GM18909 (cell line): ENCODE results near the gene LCNL1.
A peak's percentile ranks its signal among the peaks of the same experiment; 100 is the strongest.
"Not testable (repeated sequence)": the region's sequence is repeated elsewhere in the genome, so short reads cannot be mapped to it uniquely, and the experiment has no call there.

Source experiments
- ATAC-seq: cut with Tn5 transposase; IDR thresholded peaks from one replicate; pipeline ENCODE4 v1.9.1; 2021; ENCODE audit warnings: mild to moderate bottlenecking; ENCODE audit not compliant: unreplicated experiment, poor library complexity

LCNL1 gene

DNA sequence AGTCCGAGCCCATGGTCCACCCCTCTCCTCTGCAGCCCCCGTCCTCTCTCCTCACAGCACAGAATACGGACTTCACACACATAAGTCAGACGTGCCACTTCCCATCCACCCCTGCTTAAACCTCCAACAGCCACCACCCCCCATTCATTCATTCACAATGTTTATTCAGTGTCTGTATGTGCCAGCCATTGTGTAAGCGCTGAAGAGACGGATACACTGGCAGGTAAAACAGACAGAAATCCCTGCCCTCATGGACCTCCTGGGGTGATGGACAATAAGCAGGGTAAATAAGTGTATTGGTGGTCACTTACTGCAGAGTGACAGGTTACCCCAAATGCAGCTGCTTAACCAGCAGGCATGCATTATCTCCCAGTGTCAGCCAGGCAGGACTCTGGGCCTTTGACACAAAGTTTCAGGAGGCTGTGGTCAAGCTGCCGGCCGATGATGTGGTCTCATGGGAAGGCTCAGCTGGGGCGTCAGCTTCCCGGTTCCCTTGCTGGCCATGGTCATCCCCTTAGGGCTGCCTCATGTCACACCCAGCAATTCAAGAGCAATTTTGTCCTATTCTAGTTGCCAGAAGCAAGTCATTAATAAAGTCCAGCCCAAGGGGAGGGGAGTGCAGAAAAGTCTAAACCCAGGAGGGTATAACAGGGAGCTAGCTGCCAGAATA, 7.6 kb downstream of the LCNL1 start:
- no peak for ATAC-seq

DNA sequence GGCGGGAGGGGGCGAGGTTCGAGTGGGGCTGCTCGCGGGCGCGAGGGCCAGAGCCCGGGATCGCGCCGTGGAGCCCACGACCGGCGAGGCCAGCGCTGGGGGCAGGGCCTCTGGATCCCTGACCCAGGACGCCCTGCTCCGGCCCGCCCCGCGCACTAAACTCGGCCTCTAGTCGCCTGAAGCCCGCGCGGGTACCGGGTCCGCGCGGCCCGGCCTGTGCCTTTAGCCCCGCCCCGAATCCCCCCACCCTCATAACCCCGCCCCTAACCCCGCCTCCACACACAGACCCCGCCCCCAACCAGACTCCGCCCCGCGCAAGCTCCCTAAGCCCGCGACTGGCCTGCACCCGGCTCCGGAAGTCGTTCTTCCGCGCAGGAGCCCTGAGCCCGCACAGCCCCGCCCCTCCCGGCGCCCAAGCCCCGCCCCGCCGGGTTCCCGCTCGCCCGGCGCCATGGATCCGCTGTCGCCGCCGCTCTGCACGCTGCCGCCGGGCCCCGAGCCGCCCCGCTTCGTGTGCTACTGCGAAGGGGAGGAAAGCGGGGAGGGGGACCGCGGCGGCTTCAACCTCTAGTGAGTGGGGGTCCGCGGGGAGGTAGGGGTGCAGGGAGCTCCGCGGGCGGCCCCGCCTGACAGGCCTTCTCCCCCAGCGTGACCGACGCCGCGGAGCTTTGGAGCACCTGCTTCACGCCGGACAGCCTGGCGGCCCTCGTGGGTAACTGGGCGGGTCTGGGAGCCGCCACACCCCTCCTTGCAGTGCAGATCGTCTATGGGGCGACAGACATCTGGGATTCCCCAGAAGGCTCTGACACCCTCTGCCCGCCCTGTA, 9.4 kb downstream of the LCNL1 start, which contains the start of gene PAXX:
PAXX (plus strand) TSS at position 430 of the 826 bp plus-strand sequence; CDS start at position 452, 22 bp downstream.
- peak; percentile 80 for ATAC-seq

DNA sequence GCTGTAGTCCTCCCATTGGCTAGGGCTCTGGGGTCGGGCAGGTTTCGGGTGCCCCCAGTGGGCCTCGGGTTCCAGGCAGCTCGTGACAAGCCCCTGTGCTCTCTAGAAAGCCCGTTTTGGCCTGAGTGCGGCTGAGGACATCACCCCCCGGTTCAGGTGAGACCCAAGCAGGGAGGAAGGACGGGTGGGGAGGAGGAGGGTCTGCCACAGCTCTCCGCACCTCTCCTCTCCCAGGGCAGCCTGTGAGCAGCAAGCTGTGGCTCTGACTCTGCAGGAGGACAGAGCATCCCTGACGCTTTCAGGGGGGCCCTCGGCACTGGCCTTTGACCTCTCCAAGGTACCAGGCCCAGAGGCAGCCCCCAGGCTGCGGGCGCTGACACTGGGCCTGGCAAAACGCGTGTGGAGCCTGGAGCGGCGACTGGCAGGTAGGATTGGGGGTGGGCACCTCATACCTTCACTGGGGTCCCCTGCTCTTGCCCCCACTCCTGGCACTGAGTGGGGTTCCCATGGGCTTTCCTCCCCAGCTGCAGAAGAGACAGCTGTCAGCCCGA, 10.1 kb downstream of the LCNL1 start:
- no peak for ATAC-seq

DNA sequence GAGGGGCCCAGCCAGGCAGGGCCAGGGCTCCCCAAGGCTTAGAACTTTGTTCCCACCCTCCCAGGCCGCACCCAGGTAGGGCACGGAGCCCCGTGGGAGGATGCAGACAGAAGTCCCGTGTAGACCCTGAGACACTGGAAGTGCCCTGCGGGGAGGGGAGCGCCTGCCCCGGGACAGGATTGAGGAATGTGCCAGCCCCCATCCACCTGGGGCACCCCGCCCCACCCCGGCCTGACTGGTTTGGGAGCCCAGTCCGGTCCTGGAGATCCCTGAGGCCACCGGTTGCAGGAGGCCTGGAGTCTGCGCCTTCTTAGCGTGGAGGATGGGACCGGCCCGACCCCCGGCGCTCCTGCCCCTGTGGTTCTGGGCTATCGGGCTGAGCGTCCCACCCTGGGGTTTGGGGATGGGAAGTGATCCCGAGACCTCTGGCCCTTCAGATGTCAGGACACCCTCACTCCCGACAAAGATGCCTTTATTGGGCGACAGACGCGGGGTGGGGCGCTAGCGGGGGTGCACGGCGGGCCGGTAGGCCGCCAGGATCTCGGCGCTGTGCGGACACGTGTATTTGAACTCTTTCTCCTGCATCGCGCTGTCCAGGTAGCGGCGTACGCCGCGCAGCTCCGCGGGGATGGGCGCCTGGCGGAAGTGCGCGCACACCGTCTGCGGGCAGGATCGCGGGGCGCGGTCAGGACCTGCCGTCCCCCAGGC, 11.5 kb downstream of the LCNL1 start:
- no peak for ATAC-seq

DNA sequence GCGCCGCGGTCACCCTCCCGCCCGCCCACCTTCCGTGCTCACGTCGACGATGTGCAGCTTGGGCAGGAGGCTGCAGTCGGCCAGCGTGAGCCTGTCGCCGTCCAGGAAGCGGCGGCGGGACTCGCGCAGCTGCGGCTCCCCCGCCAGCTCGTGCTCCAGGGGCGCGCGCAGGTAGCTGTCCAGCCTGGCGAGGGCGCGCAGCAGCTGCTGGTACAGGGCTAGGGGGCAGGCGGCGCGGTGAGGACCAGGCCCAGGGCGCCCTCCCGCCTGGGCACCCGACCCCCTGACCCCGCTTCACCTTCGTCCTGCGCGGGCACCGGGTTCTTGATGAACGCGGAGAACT, 12.1 kb downstream of the LCNL1 start:
- ATAC-seq = no peak

DNA sequence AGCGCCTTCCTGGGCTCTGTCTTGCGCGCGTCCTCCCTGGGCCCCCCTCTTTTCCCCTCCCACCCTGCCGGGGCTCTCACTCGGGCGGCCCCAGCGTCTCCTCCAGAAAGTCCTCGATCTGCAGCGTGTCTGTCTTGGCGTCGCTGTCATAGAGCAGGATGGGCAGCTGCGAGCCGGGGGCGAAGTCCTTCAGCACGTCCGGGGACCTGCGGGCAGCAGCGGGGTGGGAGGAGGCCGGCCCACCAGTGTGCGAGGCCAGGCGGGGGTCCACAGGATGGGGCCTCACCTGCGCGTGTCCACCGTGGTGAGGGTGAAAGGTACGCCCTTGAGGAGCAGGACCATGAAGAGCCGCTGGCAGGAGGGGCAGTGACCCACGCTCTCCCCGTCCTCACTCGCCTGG, 12.6 kb downstream of the LCNL1 start:
- ATAC-seq = no peak

DNA sequence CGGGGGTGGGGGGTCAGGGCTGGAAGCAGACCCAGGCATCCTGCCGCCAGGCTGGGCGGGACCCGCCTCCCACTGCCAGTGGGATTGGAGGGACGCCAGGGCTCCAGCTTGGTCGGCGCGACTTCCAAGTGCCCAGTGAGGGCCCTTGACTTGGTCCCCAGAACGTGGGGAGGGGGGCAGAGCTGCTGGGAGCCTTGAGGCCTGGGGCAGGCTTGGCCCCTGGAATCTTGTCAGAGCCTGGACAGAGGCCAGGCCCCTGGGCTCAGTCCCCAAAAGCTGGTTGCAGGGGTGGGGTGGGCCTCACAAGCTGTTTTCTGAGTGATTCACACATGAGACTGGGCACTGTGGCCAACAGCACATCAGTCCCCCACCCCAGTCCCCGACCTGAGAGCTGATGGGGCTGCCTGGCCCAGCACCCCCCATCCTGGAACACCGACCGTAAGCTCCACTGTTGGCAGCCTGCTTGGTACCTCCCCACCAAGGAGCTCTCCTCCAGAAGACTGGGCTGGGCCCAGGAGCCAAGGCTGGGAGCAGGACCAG, 13.0 kb downstream of the LCNL1 start:
- ATAC-seq = no peak

DNA sequence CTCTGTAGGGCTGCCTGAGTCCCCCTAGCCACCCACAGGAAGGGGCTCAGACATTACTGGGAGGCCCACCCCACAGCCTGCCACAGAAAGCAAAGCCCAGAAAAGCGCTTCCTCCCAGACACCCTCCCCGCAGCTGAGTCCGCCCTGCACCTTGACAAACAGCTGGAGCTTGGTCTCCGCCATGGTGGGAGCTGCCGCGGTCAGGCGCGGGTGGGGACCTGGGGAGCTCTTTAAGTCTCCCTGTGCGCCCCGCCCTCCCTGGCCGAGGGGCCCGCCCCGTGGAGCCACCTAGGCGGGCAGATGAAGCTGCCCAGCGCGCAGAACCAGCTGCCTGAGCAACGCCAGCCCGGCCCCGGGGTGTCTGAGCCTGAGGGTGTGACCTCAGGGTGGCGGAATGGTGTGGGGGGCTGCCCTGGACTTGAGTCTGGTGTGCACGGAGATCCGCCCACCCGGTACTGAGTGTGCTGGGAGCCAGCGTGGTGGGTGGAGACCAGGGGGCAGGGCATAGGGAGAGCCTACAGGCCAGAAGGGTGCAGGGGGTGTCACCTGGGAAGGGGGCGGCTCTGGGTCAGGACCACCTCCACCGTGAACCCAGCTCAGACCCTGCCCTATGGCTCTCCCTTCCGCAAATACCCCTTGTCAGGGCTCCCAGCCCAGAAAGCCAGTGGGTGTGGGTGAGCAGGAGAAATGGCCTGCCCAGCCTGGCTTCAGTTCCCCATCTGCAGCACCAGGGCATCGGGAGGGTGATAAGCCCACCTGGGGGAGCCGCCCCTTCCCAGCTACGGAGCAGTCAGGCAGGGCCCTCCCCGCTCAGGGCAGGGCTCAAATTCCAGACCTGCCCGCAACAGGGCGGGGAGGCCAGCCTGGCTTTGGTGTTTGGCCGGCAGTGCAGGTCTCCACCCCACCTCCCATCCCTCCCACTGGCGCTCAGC, 13.8 kb downstream of the LCNL1 start, which contains the start of gene CLIC3:
CLIC3 (minus strand) TSS at position 208 of the 932 bp plus-strand sequence; CDS start at position 183, 25 bp downstream.
- no peak for ATAC-seq

DNA sequence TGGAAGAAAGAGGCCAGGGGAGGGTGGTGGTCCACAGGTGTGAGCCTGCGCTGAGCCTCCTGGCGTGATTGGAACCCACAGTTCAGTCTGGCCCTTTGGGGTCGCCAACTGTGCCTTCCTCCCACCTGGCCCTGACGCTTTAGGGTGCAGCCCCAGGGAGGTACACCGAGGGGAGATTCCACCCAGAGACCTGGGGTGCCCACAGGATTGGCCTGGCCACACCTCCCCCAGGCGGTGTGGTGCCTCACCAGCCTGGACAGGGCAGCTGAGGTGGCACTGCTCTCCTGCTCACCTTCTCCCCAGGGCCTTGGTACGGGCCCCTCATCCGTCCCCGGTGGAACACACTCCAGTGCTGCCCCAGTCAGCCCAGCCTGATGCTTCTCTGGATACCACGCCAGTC, 14.6 kb downstream of the LCNL1 start:
- no peak for ATAC-seq

DNA sequence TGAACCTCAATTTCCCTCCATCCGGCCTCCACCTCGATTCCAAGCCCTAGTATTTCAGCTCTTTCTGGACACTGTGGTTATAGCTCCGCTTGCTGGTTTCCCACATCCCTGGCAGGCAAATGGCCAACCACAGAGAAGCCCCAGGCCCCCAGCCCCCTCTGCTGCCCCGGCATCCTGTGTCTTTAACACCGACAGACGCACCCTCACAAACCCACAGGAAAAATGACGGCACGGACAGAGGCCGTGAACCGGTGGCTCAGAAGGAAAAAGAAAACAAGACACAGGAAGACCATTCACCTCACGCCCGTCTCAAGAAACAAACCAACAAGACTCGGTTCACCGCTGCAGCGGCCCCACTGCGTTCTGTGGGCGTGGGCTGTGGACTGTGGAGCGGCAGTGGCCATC, 15.0 kb downstream of the LCNL1 start:
- no peak for ATAC-seq

DNA sequence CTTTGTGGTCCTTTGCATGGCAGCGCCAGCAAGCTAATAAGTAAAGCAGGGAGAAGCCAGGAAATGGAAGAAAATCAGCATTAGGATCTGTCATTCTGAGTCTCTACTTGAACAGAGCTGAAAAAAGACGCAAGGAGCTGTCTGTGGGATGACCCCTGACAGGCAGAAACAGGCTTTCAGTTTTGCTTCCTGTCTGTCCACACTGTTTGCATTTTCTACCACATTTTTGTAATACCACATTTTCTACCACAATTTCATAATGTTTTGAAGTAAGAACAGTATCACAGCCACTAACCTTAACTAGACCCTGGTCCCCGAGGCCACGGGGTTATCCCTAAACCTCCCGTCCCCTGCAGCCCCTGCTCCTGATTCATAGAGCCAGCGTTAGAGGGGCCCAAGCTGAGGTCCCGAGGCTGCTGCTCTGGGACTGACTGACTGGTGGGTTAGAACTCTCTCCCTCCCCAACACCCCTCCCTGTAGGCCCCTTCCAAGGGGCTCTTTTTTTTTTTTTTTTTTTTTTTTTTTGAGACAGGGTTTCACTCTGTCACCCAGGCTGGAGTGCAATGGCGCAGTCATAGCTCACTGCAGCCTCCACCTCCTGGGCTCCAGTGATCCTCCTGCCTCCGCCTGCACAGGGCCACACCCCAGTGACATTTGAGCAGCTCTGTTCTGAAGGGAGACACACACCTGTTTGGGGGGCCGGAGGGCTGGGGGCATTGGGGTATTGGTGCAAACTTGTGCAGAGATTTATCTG, 17.6 kb downstream of the LCNL1 start:
- ATAC-seq = peak; percentile 74

DNA sequence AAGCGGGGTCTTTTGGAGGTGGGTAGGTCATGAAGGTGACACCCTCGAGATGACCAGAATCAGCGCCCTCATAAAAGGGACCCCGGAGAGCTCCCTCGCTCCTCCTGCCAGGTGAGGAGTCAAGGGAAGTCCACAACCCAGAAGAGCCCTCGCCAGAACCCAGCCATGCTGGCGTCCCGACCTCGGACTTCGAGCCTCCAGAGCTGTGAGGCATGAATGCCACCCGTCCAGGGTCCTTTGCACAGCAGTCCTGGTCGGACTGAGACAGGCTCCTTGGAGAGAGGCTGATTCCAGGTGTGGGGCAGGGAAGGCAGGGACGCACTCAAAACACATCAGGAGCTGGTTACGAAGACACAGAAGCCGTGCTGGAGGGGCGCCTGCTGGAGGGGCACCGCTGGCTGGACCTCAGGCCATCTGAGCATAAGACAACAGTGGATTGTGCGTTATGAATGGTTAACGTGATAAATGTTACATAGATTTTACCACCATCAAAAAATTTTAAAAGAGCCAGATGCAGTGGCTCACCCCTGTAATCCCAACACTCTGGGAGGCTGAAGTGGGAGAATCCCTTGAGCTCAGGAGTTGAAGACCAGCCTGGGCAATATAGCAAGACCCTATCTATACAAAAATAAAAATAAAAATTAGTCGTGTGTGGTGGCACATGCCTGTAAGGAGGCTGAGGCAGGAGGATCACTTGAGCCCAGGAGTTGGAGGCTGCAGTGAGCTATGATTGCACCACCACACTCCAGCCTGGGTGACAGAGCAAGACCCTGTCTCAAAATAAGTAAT, 19.3 kb downstream of the LCNL1 start:
- no peak for ATAC-seq

DNA sequence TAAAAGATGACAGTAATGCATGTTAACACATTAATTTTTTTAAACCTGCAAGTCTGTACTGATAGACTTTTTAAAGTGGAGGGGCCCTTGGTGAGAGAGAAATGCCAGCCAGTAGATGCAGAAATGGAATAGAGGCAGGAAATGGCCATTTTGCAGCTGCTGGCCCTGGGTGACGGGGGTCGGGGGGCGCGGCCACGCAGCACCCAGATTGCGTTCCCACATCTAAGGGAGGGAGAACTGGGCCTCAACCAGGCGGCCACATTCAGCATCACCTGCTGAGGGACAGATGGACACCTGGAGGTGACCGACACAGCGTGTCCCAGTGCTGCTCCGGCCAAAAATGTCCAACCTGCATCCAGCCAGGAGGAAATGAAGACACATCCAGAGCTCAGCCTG, 19.9 kb downstream of the LCNL1 start:
- no peak for ATAC-seq

DNA sequence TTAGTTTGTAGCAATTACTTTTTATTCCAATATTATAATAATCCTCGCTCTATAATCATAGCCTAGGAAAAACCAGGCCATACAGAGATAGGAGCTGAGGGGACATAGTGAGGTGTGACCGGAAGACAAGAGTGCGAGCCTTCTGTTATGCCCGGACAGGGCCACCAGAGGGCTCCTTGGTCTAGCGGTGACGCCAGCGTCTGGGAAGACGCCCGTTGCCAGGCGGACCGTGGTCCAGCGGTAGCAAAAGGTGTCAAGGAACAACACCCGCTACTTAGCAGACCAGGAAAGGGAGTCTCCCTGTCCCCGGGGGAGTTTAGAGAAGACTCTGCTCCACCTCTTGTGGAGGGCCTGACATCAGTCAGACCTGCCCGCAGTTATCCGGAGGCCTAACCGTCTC, 21.5 kb downstream of the LCNL1 start:
- not testable (repeated sequence) for ATAC-seq

DNA sequence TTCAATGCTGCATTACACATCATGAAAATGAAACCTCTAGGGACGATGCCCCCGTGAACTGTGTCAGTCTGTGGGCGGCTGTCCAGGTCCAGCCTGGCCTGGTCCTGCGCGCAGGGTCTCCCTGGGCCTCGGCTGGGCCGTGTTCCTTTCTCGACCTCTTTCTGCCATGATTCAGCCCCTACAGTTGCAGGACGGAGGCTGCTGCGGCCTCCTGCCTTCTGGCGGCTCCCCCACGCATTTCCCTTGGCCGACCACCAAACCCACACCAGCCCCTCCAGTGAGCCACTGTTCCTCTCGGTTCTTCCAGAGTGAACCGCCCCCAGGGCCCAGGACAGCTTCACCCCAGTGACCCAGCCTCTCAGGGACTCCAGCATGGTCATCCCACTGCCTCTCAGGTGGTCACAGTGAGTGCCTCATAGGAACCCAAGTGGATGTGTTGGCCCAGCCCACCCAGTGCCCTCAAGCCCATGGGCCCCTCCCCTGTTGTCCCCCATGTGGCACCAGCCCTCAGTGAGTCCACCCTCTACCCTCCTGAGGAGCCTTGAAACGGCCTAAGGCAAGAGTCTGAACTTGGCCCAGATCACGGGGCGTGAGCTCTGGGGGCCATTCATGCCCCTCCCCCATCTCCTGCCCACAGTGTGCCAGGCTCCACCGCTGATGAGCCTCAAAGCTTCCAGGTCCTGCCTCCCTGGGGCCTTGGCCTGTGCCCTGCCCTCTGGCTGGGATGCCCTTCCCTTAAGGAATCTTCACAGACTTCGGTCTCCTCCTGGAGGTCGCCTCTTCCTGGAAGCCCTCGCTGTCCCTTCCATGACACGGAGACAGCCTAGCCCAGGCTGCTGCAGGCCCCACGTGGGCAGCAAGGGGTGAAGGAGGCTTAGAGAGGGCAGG, 23.6 kb downstream of the LCNL1 start:
- ATAC-seq = no peak

DNA sequence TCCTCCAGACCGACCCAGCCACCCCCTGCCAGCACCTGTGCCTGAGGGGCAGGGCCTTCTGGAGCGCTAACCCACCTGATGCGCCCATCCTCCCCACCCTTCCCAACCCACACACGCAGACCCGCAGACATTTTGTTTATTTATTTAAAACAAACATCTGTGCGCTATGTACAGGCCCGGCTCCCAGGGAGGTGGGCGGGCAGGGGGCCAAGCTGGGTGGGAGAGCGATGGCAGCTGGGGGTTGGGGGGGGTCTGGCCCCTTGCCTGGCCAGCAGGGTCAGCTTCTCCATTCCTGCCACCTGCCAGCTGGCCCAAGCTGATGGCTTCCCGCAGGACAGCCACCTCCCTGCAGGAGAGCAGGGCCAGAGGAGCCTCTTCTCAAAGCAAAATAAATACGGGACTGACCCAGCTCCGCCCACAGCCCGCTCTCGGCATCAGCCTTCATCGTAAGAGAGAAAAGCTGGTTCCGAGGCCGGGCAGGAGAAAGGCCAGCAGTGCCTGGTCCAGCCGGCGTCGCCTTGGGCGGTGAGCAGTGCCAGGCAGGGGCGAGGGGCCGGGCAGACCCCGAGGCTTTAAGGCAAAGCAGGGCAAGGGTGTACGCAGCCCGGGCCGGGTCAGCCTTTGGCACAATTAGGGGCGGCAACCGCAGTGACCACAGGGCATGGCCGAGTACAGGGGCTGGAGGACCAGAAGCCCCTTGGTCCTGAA, 24.5 kb downstream of the LCNL1 start:
- ATAC-seq = no peak
